Fibroblast of skin of left biceps (primary cell): ENCODE results near the gene CLCF1.

ENCODE experiments used
- DNase-seq, 2 experiments: peaks; one replicate each; pipeline ENCODE4 v3.0.0-alpha.2; 2013; ENCODE audit warnings: low read depth in 2 of 2

Gene CLCF1

DNA sequence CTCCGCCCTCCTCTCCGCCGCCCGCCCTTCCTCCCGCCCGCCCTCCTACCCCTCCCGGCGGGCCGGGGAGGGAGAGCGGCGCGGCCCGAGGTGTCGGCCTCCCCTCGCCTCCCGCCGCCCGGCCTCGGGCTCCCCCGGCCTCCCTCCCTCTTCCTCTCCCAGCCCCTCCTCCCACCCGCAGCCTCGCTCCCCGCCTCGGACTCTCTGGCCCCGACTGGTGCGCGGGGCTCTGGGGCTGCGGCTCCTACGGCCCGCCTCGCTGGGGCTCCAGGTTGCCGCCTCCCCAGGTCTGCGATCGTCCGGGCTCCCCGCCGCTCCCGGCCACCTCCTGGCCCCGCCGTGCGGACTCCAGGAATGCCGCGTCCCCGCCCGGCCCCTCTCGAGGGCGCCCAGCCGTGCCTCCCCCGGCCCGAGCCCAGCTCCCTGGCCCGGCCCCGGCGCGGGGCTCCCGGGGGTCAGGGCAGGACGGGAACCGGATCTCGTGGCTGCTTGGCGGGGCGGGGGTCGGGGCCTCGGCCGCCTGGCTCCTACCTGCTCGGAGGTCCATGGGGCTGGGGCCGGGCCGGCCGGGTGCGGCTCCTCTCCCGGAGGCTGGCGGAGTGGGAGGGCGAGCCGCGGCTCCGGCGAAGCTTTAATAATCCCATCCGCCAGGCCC, at the start of gene CLCF1:
TSS of gene CLCF1 (minus strand) at position 606 of the 655 bp plus-strand sequence. CDS start at position 547, 59 bp downstream.
- no peak for DNase-seq

DNA sequence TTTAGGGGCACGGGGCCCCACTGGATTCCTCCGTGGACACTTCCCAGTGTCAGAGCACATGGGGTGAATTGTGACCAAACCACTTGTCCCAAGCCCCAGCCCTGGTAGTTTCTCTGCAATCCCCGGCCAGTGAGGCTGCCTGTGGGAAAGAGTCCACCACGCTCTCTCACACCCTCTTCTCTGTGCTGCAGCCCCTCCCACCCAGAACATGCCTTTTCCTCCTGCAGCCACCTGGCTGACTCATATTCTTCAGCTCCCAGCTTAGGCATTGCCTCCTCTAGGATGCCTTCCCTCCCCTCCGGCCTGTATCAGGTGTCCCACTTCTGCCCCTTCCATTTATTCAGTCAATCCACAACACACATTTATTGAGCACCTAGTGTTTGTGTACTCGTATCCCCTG, 49.5 kb upstream of the CLCF1 start:
- DNase-seq = no peak

DNA sequence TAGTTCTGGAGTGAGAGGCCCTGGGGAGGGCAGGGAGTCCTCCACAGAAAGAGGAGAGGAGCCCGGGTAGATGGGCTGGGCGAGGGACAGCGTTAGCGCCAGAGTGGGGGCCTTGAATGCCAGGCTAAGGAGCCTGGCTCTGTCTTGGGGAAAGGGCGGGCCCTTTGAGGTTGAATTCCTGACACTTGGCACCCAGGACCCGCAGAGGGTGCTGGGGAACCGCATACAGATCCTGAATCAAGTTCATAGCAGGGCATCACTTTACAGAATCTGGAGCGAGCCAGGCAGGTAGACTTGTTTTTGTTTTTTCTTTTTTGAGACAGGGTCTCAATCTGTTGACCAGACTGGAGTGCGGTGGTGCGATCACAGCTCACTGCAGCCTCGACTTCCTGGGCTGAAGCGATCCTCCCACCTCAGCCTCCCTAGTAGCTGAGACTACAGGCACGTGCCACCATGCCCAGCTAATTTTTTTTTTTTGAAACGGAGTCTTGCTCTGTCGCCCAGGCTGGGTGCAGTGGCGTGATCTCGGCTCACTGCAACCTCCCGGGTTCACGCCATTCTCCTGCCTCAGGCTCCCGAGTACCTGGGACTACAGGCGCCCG, 48.1 kb upstream of the CLCF1 start:
- DNase-seq = no peak

DNA sequence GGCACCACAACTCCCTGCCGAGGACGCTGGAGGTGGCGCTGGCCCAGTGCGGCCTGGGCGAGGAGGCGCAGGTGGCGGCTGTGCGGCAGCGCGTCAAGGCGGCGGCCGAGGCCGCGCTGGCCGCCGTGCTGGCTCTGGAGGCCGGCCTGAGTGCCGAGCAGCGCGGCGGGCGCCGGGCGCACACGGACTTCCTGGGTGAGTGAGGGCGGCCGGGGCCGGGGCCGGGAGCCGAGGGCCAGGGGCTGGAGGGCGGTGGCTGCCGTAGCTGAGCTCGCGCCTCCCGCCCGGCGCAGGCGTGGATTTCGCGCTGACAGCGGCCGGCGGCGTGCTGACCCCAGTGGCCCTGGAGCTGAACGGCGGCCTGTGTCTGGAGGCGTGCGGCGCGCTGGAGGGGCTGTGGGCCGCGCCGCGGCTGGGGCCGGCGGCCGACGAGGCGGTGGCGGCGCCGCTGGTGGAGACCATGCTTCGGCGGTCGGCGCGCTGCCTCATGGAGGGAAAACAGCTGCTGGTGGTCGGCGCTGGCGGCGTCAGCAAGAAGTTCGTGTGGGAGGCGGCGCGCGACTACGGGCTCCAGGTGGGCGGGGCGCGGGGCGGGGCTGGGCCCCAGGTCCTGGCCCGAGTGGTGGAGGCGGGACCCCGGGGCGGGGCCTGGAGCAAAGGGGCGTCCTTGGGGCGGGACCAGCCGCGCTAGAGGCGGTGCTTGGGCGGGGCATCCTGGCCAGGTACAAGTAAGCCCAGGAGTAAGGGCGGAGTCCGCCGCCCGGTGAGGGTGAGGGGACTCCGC, 47.4 kb upstream of the CLCF1 start:
- DNase-seq = peak; percentile 66 to 73

DNA sequence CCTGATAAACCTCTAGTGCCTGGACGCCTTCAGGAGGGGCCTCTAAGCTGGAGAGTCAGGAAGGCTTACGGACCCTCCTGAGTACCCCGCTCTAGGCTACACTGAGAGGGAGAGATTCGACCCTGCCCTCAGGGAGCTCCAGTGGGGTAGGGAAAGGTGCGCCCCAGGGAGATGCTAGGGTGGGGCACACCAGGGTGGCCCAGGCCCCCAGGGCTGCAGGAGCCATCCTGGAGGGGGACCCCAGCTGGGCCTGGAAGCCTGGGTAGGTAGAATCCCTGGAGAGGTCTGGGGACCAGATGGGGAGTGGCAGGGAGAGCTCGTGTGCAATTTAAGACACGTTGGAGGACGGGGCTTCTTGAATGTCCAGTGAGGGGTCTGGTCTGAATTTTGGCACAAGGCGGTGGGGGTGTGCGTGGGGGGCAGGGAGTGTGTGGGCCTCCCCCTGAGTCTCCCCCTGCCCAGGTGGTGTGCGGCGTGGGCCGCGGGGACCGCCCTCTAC, 46.8 kb upstream of the CLCF1 start:
- DNase-seq = no peak

DNA sequence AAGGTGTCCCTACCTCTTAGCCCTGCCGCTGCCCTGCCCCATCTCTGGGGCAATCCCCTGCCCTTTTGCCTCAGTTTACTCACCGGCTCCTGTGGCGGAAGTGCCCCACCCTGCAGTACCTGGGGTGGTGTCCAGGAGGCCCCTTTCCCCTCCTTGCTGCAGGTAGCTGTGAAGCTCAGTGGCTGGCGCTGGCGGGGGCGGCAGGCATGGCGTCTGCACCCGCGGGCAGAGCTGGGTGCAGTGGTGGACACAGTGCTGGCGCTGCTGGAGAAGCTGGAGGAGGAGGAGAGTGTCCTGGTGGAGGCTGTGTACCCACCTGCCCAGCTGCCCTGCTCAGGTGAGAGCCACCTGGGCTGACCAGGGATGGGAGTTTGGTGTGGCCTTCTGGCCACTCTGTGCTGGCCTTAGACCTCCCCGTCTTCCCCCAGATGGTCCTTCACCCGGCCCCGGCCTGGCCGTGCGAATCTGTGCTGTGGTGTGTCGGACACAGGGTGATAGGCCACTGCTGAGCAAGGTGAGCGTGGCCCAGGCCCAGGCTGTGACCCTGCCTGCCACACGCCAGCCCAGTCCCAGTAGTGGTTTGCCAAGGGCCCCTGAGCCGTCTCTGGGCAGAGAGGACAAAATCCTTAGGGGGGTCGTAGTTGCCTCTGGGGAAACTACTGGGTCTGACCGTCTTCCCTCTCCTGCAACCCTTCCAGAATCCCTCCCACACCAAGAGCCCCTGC, 46.1 kb upstream of the CLCF1 start:
- no peak for DNase-seq

DNA sequence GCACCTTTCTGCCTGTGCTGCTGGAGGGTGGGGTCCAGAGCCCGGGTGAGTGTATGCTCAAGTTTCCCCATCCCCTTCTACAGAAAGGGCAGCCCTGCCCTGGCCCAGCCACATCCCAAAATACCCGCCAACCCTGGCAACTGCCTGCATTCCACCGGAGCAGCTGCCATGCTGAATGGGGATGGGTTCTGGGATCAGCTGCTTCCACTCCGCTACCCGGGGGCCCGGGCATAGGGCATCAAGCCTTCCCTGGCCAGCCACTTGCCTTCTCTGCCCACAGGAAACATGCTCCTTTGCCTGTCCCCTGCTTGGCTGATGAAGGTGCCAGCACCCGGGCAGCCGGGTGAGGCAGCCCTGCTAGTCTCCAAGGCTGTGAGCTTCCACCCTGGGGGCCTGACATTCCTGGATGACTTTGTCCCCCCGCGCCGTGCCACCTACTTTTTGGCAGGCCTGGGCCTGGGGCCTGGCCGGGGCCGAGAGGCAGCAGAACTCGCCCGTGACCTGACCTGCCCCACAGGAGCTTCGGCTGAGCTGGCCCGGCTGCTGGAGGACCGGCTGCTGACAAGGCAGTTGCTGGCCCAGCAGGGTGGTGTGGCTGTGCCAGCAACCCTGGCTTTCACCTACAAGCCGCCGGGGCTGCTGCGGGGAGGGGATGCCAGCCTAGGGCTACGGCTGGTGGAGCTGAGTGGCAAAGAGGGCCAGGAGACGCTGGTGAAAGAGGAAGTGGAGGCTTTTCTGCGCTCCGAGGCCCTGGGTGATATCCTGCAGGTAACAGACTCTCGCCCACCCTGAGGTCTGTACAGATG, 45.3 kb upstream of the CLCF1 start:
- no peak for DNase-seq

DNA sequence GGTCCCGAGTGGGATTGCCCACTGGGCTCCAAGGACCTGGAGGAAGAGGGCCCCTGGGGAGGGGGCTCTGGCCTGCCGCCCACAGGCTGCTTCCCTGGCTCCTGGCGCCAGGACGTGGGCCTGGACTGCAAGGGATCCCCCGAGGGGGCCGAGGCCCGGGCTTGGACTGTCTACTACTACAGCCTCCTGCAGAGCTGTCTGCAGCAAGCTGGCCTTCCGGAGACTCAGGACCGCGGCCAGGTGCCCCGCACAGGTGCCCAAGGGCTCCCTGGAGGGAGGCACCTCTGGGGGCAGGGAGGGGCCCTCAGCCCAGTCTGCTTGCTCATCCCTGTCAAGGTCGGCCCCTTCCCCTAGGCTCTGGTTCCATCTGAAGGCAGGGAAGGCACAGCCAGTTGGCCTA, 44.0 kb upstream of the CLCF1 start:
- DNase-seq = no peak

DNA sequence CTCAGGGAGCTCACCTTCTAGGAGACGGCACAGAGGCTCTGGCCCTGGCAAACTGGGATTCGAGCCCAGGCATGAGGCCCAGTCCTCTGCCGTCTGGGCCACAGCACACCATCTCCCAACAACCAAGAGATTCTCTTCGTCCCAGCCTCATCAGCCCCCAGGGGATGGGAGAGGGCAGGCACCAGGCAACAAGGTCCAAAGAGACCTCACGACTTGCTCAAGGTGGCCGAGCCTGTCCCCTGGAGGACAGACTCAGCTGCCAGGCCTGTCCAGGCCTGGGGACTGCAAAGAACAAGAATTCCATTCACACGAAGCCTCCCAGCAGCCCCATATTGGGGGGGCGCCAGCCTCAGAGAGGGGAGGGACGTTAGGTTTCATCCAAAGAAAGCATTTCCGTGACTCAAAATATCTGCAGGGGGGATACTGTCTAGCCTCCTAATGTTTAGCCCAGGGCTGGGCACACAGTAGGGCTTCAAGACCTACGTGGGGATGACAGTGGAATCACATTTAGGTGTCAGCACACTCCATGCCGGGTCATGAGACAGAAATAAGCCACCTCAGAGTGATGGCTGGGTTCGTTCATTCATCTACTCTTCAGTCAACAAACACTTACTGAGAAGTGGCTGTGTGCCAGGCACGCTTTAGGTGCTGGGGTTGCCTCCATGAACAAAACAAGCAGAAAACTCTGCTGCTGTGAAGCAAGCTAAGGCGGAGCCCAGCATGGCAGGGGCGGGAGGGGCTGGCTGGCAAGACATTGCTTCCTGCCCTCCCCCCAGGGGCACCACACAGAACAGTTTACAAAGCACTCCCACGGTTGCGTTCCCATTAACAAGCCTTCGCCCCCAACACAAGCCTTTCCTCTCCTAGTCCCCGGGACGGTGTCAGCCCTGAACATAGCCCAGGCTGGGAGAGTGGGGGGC, 43.3 kb upstream of the CLCF1 start:
- DNase-seq = no peak

DNA sequence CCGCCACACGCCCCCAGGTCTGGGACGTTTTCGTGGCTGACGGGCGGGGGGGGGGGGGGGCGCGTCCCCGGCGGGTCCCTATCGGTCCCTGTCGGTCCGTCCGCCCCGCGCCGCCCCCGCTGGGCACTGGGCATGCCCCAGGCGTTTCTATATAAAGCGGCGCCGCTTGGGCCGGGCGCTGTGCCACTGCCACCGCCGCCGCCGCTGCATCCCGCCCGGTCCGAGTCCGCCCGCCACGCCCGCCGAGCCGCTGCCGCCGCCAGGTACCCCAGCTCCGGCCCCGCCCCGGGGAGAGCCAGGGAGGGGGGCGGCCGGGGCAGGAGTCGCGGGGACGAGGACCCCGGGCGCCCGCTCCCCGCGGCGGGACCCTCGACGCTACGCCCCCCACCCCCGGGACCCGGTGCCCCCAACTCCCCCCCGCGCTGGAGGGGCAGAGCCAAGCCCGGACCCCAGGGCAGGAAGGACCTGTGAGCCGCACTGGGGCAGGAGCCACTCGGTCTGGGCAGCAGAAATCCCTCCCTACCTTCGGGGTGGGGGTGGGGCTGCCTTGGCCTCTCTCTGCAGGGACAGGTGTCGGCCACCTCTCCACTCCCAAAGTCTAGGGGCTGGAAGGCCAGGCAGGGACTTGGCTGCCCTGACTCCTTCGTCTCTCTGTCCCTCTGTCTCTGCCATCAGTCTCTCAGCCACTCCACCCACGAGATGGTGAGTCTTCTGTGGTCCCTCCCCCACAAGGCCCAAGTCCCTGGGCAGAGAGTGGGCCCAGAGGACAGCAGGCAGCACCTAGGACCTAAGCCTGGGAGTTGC, 42.3 kb upstream of the CLCF1 start, which contains the start of gene CARNS1:
TSS of gene CARNS1 (plus strand) at position 178 of the 804 bp plus-strand sequence. CDS start at position 700, 522 bp downstream.
- DNase-seq = no peak

DNA sequence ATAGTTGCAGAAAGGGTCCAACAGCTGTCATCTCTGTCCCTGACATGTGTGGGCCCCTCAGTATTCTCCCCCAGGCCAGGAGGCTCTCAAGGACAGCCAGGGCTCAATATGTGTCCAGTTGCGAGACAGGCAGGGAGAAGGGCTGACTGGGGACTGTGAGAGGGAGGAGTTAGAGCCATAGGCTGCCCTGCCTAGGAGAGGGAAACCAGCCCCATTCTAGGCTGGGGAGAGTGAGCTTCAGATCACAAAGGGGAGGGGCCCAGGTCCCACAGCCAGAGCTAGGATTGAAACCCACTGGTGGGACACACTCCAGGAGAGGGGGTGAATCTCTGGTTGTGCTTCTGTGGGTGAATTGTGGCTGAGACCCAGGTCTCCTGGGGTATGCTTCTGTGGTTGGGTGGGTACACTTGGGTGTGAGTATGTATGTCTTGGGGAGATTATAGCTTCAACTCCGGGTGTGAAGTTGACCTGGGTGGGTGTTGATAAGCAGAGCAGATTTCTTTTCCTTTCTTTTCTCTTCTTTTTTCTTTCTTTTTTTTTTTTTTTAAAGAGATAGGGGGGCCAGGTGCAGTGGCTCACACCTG, 40.0 kb upstream of the CLCF1 start:
- no peak for DNase-seq

DNA sequence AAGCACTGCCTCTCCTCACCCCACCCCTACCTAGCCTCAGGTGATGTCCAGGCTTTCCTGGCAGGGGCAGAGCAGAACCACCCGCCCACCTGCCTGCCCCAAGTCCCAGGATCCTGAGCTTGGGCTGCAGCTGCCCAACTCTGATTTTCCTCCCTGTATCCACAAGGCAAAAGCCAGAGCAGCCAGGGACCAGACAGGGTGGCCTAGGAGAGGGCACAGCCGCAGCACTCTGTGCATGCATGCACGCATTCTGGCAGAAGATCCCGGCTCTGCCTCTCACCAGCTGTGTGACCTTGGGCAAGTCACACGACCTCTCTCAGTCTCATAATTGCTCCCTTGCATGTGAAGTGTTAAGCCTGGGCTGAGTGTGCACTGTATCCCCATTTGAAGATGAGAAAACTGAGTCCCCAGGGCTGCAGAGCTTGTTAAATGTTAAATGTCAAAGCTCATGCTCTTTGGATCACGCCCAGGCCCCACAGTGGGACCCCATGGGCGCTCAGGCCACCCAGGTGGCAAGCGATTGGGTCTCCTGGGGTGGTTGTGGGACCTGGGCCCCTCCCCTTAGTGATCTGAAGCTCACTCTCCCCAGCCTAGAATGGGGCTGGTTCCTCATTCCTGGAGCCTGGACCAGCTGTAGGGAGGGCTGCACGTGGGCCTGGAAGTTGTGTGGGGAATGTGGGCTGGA, 39.2 kb upstream of the CLCF1 start:
- DNase-seq = no peak

DNA sequence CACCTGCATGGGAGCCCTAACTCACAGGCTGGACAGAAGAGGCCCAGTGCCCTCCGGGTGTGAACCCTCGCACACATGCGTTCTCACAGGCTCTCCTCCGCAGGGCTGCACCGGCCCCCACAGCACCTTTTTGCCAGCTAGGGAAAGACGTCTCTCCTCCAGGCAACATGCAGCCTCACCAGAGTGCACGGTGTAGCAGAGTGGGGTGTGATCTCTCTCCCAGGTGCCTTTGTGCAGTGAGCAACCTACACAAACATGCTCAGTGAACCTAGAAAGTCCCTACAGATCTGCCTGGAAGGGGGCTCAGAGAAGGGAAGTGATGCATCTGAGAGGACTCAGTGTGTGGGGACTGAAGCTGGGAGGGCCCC, 38.4 kb upstream of the CLCF1 start:
- DNase-seq = no peak

DNA sequence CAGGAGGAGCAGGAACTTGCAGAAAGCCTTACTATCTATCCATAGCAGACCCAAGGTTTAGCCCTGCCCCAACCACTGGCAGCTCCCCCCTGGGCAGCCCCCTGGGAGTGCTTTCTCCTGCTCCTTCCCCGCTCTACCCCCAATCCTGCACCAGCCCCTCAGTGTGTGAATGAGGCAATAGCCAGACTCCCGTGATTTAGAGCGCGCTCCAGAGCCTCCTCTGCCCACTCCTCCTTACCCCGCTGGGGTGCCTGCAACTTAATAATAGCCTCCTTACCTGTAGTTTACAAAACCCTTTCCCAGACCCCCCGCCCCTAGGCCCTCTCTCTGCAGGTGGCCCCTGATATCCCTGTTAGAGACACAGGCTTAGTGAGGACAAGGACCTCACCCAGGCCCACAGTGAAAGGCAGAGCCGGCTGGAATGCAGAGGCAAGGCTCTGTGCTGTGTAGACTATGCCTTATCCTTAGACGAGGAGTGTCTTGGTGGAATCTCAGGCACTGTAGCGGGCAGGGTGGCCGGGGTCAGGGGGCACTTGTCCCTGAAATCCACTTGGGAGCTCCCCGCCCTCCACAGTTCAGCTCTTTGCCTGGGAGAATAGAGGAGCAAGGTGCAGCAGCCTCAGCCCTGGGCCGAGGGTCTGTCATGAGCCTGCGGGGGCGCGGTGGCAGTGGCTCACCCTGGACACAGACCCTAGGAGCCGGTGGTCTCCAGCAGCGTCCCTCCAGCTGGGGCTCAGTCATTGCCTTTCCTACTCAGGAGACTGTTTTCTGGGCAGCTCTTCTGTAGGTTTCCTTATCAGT, 37.8 kb upstream of the CLCF1 start:
- DNase-seq = no peak

DNA sequence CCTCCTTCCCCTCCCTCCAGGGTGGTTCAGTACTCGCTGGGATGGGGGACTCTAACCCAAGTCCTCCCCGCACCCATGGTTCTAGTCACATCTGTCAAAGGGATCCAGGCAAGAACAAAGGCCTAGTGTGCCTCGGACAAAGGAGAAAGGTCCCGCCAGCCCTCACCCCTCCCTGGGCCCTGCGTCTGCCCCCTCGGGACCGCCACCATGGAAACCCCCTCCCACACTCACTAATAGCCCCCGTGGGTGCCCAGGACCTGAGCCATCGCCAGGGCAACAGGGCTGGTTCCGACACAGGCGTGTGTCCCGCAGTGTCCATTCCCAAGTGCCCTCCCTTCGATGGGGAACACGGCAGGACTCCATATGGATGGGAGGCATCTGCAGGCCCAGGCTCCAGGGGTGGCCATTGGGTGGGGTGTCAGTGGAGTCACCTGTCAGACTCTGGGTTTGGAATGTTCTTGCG, 37.0 kb upstream of the CLCF1 start:
- DNase-seq = no peak

DNA sequence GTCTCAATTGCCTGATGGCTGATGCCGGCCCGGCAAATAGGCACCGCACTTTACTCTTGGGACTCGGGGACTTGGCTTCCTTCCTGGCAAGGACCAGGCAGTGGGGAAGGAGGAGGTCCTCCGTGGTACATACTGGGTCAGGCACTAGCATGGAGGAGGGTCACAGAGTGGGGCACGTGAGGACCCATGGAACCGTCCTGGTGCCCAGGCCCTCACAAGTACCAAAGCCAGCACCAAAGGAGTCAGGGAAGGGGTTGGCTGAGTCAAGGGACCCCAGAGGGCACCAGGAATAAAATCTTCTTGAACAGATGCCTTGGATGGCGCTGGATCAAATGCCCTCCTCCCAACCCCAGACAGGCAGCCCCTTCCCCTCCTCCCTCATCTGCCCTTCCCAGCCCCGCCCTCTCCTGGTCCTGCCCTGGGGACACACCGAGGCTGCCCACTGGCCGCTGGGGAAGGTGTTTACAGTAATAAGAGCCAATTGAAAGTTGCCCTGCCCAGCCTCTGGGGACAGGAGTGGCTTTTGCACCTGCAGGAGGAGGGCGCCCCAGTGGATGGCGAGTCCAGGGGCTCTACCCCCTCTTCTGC, 36.5 kb upstream of the CLCF1 start:
- no peak for DNase-seq

DNA sequence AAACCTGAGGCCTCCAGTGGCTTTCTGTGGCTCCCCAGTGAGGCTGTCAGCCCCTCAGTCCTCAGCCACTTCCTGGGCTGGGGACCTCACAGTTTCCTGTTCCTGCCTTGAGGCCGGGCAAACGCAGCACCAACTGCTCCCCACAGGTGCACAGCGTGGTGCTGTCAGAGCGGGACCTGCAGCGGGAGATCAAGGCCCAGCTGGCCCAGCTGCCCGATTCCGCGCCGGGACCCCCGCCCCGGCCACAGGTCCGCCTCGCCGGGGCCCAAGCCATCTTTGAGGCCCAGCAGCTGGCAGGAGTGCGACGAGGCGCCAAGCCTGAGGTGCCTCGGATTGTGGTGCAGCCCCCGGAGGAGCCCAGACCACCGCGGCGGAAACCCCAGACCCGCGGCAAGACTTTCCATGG, 35.9 kb upstream of the CLCF1 start:
- DNase-seq = no peak
